ENCODE data around the gene LDLRAD2.

LDLRAD2 gene

GRCh38 chr1:21865609-21865942 lies 53.5 kb downstream of the LDLRAD2 start:
- no peak for DNase-seq

DNA sequence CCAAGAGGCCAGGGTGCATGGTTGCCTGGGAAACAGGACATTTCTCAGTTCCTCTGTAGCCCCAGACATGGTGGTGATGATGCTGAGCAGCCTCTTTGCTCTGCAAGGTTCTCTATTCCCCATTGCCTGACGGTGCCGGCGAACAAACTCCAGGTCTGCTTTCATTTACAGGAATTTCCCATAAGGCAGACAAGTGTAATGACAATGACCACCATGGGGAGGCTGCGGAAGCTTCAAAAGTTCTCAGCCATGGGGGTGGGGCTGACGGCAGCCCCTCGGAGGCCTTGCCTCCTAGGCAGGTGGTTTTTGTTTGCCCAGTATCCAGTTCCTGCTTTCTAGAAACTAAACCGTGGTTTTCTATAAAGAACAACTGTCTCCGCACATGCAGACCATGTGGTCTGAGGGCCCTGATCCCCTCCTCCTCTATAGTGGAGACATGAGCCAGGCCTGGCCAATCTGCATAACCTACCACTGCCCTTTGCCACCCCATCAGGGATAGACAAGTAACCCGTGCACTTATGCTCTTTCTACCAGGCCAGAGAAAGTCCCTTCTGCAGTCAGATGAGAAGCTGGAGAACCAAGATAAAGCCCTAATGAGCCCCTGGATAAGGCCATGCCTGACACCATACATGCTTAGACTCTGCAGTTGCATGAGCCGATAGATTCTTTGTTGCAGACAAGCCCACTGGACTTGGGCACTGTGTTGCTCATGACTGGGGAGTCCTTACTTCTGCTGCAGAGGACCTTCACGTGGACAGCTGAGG lies 54.1 kb downstream of the LDLRAD2 start:
- no peak for DNase-seq

DNA sequence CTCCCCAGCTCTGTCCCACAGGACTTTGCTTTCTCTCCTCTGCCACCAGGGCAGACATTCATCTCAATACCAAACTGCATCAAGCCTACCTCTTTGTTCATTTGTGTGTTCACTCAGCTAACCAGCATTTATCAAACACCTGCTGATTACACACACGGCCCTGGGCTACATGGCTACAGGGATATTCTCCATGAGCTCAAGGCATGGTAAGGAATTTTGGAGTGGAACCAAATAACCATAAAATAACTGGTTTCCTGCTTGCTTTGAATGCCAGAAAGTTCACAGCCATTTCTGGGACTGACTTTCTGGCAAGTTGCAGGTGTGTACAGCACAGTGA lies 54.6 kb downstream of the LDLRAD2 start:
- DNase-seq = no peak

DNA sequence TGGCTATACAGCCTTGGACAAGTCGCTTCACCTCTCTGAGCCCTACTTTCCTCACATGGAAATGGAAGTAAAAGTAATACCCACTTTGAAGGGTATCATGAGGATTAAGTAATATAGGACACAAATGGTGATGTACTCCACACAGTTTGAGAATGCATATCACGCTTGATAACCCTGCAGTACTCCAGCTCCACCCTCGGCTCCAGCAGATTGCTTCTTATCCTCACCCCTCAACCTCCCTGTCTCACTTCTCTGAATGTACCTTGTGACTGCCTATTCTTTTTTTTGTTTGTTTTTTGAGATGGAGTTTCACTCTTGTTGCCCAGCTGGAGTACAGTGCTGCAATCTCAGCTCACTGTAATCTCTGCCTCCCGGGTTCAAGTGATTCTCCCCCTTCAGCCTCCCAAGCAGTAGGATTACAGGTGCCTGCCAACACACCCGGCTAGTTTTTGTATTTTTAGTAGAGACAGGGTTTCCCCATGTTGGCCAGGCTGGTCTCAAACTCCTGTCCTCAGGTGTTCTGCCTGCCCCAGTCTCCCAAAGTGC lies 55.5 kb downstream of the LDLRAD2 start:
- DNase-seq = no peak

GRCh38 chr1:21868482-21868881 lies 56.4 kb downstream of the LDLRAD2 start:
- DNase-seq = no peak

GRCh38 chr1:21868941-21869454 lies 56.9 kb downstream of the LDLRAD2 start:
- no peak for DNase-seq

- no peak for DNase-seq
Measured at GRCh38 chr1:21869620-21870121, 57.6 kb downstream of the LDLRAD2 start.

DNA sequence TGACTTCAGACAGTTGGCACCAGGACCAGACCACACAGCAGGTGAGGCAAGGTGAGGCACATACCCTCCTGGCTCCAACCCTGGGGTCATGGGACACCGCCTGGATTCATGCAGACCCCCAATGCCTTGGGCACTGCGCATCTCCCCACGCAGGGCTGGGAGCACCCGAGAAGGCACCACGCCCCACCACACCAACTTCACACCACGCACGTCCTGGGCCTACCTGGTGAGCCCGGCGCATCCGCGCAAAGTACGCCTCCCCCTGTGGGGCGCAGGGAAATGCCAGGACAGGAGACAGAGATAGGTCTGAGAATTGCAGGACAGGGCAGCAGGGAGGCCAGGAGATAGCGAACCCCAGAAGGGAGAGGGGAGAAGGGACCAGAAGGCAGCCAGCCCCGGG lies 58.5 kb downstream of the LDLRAD2 start:
- no peak for DNase-seq

GRCh38 chr1:21871943-21872342 lies 59.9 kb downstream of the LDLRAD2 start:
- DNase-seq = no peak

- no peak for DNase-seq
Measured at GRCh38 chr1:21872445-21873079, 60.5 kb downstream of the LDLRAD2 start.

DNA sequence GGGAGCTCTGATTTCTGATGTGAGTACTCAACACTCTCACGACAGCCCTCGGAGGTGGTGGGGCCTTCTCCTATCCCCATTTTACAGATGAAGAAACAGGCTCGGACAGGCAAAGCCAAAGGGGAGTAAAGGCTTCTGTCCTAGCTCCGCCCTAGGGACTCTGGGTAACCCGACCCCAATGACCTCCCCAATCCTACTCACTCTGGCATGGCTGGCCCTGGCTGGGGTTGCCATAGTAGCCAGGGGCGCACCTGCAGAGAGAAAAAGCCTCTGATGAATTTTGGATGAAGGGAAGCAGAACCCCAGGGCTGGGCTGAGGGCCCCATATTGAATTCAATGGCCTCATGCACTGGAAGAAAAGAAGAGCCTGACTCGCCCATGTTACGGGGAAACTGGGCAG lies 61.1 kb downstream of the LDLRAD2 start:
- DNase-seq = no peak

DNA sequence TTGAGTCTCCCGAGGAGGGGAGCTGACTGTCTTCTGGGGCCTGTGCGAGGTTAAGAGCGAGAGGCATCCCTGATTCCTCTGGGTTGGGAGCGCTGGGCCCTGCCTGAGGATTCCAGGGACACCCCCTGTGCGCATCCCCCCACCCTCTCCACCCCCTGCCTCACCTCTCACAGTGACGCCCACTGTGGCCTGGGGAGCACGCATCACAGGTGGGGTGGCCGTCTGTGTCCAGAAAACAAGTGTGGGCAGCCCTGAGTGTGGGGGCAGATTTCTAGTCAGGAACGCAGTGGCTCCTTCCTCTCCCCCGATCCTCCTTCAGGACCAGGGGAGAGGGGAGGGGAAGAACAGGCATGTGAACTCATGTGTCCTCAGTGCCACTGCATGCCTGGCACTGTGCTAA lies 61.7 kb downstream of the LDLRAD2 start:
- DNase-seq = no peak

DNA sequence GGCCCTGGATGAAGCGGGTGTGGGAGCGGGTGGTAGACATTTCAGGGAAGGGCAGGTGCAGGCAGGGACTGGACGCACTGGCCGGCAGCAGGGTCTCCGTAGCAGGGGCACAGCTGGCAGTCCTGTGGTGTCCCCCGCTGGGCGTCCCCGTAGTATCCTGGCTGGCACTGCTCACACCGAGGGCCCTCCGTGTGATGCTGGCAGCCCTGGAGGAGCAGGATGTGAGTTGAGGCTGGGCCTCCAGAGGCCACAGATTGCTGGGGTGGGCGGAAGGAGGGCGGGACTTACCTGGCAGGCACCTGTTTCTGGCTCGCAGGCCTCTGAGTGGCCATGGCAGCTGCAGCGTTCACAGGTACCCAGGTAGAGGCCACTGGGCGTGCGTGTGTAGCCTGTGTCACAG lies 62.3 kb downstream of the LDLRAD2 start:
- DNase-seq = no peak
